ENCODE measurements around the gene MAP2K1.
A peak's percentile ranks its signal among the peaks of the same experiment; 100 is the strongest.

Gene MAP2K1

GRCh38 chr15:66387163-66388042 lies 691 bp downstream of the MAP2K1 start:
- Histone ChIP-seq H3K27me3 (replicated peaks in 2 of 5; ENCODE audit: control insufficient read depth in 4 of 5, insufficient read depth in 5 of 5, low read length in 4 of 5) (no peaks in the 10 kb centered on the region), H3K27ac (ENCODE audit: insufficient read depth in 1 of 2, low read depth in 1 of 2, low read length in 2 of 2, poor library complexity in 1 of 2, severe bottlenecking in 2 of 2) (peak overlapping the region in 1 of 2 experiments; percentile 84), H3K4me1 (ENCODE audit: control extremely low read depth in 1 of 4, control insufficient read depth in 4 of 4, insufficient read depth in 4 of 4, low read length in 3 of 4) (peaks cover 19 to 47% (median 31%) of the 10 kb centered on the region in 4 experiments), H3K9me3 (ENCODE audit: control extremely low read depth in 1 of 5, control insufficient read depth in 4 of 5, insufficient read depth in 2 of 5, low read depth in 1 of 5, low read length in 4 of 5) (no peaks in the 10 kb centered on the region), H3K36me3 (ENCODE audit: control insufficient read depth in 4 of 4, insufficient read depth in 4 of 4, low read length in 3 of 4) (no peaks in the 10 kb centered on the region), H3K4me3 (ENCODE audit: control insufficient read depth in 1 of 7, extremely low read depth in 1 of 7, insufficient read depth in 4 of 7, low read depth in 2 of 7, low read length in 6 of 7) (peak overlapping the region; percentile 59 to 90 (median 88))
- DNase-seq: peak; percentile 67 to 84 (median 78)
- ChIA-PET POLR2A (interaction anchor here (1.3 kb wide), 1 partner anchor 112 kb away, joined by 7 read pairs; no protein-coding TSS in a partner anchor), CTCF (interaction anchor here (0.8 to 4.7 kb wide), 4 partner anchors 9 to 110 kb away, joined by 3 to 42 read pairs (median 15); partner anchors contain the start of gene SNAPC5)
- 2% methylated on average over 60 of the region's 62 CpGs for WGBS (ENCODE audit: insufficient coverage)

- Histone ChIP-seq H3K4me1 (ENCODE audit: control extremely low read depth in 1 of 4, control insufficient read depth in 4 of 4, insufficient read depth in 4 of 4, low read length in 3 of 4) (peaks cover 19 to 47% (median 31%) of the 10 kb centered on the region in 4 experiments), H3K9me3 (ENCODE audit: control extremely low read depth in 1 of 5, control insufficient read depth in 4 of 5, insufficient read depth in 2 of 5, low read depth in 1 of 5, low read length in 4 of 5) (no peaks in the 10 kb centered on the region), H3K36me3 (ENCODE audit: control insufficient read depth in 4 of 4, insufficient read depth in 4 of 4, low read length in 3 of 4) (no peaks in the 10 kb centered on the region), H3K4me3 (ENCODE audit: control insufficient read depth in 1 of 7, extremely low read depth in 1 of 7, insufficient read depth in 4 of 7, low read depth in 2 of 7, low read length in 6 of 7) (peak overlapping the region in 6 of 7 experiments; percentile 69 to 90 (median 88)), H3K27ac (ENCODE audit: insufficient read depth in 1 of 2, low read depth in 1 of 2, low read length in 2 of 2, poor library complexity in 1 of 2, severe bottlenecking in 2 of 2) (peak overlapping the region in 1 of 2 experiments; percentile 84), H3K27me3 (replicated peaks in 2 of 5; ENCODE audit: control insufficient read depth in 4 of 5, insufficient read depth in 5 of 5, low read length in 4 of 5) (no peaks in the 10 kb centered on the region)
- 71% methylated on average over 1 of the region's 3 CpGs for WGBS (ENCODE audit: insufficient coverage)
- POLR2A ChIA-PET: no interaction called here
- no peak for DNase-seq
- CTCF ChIA-PET: interaction anchor here (1.1 to 4.7 kb wide), 3 partner anchors 13 to 110 kb away, joined by 3 to 42 read pairs (median 27); partner anchors contain the start of gene SNAPC5
These were observed 1.3 kb downstream of the MAP2K1 start for GRCh38 chr15:66388043-66388363.

GRCh38 chr15:66388576-66388975 lies 1.9 kb downstream of the MAP2K1 start:
- H3K27ac ChIP-seq (ENCODE audit: insufficient read depth in 1 of 2, low read depth in 1 of 2, low read length in 2 of 2, poor library complexity in 1 of 2, severe bottlenecking in 2 of 2): no peak overlapping the region
- no peaks in the 10 kb centered on the region for H3K36me3 ChIP-seq (ENCODE audit: control insufficient read depth in 4 of 4, insufficient read depth in 4 of 4, low read length in 3 of 4)
- POLR2A ChIA-PET: no interaction called here
- H3K4me3 ChIP-seq (ENCODE audit: control insufficient read depth in 1 of 7, extremely low read depth in 1 of 7, insufficient read depth in 4 of 7, low read depth in 2 of 7, low read length in 6 of 7): peak overlapping the region in 1 of 7 experiments; percentile 89
- peaks cover 19 to 48% (median 31%) of the 10 kb centered on the region in 4 experiments for H3K4me1 ChIP-seq (ENCODE audit: control extremely low read depth in 1 of 4, control insufficient read depth in 4 of 4, insufficient read depth in 4 of 4, low read length in 3 of 4)
- 100% methylated on average over 2 of the region's 5 CpGs for WGBS (ENCODE audit: insufficient coverage)
- no peaks in the 10 kb centered on the region for H3K9me3 ChIP-seq (ENCODE audit: control extremely low read depth in 1 of 5, control insufficient read depth in 4 of 5, insufficient read depth in 2 of 5, low read depth in 1 of 5, low read length in 4 of 5)
- no peaks in the 10 kb centered on the region for H3K27me3 ChIP-seq (replicated peaks in 2 of 5; ENCODE audit: control insufficient read depth in 4 of 5, insufficient read depth in 5 of 5, low read length in 4 of 5)
- no peak for DNase-seq
- CTCF ChIA-PET: interaction anchor here (1.1 to 4.7 kb wide), 3 partner anchors 14 to 109 kb away, joined by 3 to 42 read pairs (median 27); partner anchors contain the start of gene SNAPC5

GRCh38 chr15:66389098-66389858 lies 2.6 kb downstream of the MAP2K1 start:
- CTCF ChIA-PET: interaction anchor here (4.7 kb wide), 1 partner anchor 108 kb away, joined by 42 read pairs; the partner anchor contains the start of gene SNAPC5

GRCh38 chr15:66389859-66390381 lies 3.2 kb downstream of the MAP2K1 start:
- Histone ChIP-seq H3K4me1 (ENCODE audit: control extremely low read depth in 1 of 4, control insufficient read depth in 4 of 4, insufficient read depth in 4 of 4, low read length in 3 of 4) (peaks cover 19 to 52% (median 31%) of the 10 kb centered on the region in 4 experiments), H3K27me3 (replicated peaks in 2 of 5; ENCODE audit: control insufficient read depth in 4 of 5, insufficient read depth in 5 of 5, low read length in 4 of 5) (no peaks in the 10 kb centered on the region), H3K9me3 (ENCODE audit: control extremely low read depth in 1 of 5, control insufficient read depth in 4 of 5, insufficient read depth in 2 of 5, low read depth in 1 of 5, low read length in 4 of 5) (no peaks in the 10 kb centered on the region), H3K36me3 (ENCODE audit: control insufficient read depth in 4 of 4, insufficient read depth in 4 of 4, low read length in 3 of 4) (peaks cover 0 to 2% (median 0%) of the 10 kb centered on the region in 4 experiments), H3K27ac (ENCODE audit: insufficient read depth in 1 of 2, low read depth in 1 of 2, low read length in 2 of 2, poor library complexity in 1 of 2, severe bottlenecking in 2 of 2) (no peak overlapping the region), H3K4me3 (ENCODE audit: control insufficient read depth in 1 of 7, extremely low read depth in 1 of 7, insufficient read depth in 4 of 7, low read depth in 2 of 7, low read length in 6 of 7) (peak overlapping the region in 1 of 7 experiments; percentile 10)
- DNase-seq: no peak
- ChIA-PET CTCF (interaction anchor here (1.3 to 2.6 kb wide), 2 partner anchors 14 to 108 kb away, joined by 5 to 9 read pairs; no protein-coding TSS in a partner anchor), POLR2A (interaction anchor here (0.6 kb wide), 1 partner anchor 1205 kb away, joined by 4 read pairs; the partner anchor contains the start of gene CLPX)

More at GRCh38 chr15:66389098-66389858, 2.6 kb downstream of the MAP2K1 start:
- H3K4me1 ChIP-seq (ENCODE audit: control extremely low read depth in 1 of 4, control insufficient read depth in 4 of 4, insufficient read depth in 4 of 4, low read length in 3 of 4): peaks cover 19 to 52% (median 31%) of the 10 kb centered on the region in 4 experiments
- no peak overlapping the region for H3K4me3 ChIP-seq (ENCODE audit: control insufficient read depth in 1 of 7, extremely low read depth in 1 of 7, insufficient read depth in 4 of 7, low read depth in 2 of 7, low read length in 6 of 7)
- no peaks in the 10 kb centered on the region for H3K27me3 ChIP-seq (replicated peaks in 2 of 5; ENCODE audit: control insufficient read depth in 4 of 5, insufficient read depth in 5 of 5, low read length in 4 of 5)
- no peaks in the 10 kb centered on the region for H3K9me3 ChIP-seq (ENCODE audit: control extremely low read depth in 1 of 5, control insufficient read depth in 4 of 5, insufficient read depth in 2 of 5, low read depth in 1 of 5, low read length in 4 of 5)
- H3K36me3 ChIP-seq (ENCODE audit: control insufficient read depth in 4 of 4, insufficient read depth in 4 of 4, low read length in 3 of 4): peaks cover 0 to 2% (median 0%) of the 10 kb centered on the region in 4 experiments
- no peak overlapping the region for H3K27ac ChIP-seq (ENCODE audit: insufficient read depth in 1 of 2, low read depth in 1 of 2, low read length in 2 of 2, poor library complexity in 1 of 2, severe bottlenecking in 2 of 2)
- WGBS (ENCODE audit: insufficient coverage): 86% methylated on average over 7 of the region's 14 CpGs
- DNase-seq: no peak
- POLR2A ChIA-PET: no interaction called here

- ChIA-PET POLR2A (interaction anchor here (0.6 kb wide), 1 partner anchor 1206 kb away, joined by 4 read pairs; the partner anchor contains the start of gene CLPX), CTCF (interaction anchor here (1.3 to 2.6 kb wide), 2 partner anchors 13 to 108 kb away, joined by 5 to 9 read pairs; no protein-coding TSS in a partner anchor)
- Histone ChIP-seq H3K27ac (ENCODE audit: insufficient read depth in 1 of 2, low read depth in 1 of 2, low read length in 2 of 2, poor library complexity in 1 of 2, severe bottlenecking in 2 of 2) (no peak overlapping the region), H3K4me1 (ENCODE audit: control extremely low read depth in 1 of 4, control insufficient read depth in 4 of 4, insufficient read depth in 4 of 4, low read length in 3 of 4) (peaks cover 19 to 55% (median 31%) of the 10 kb centered on the region in 4 experiments), H3K36me3 (ENCODE audit: control insufficient read depth in 4 of 4, insufficient read depth in 4 of 4, low read length in 3 of 4) (peaks cover 0 to 2% (median 0%) of the 10 kb centered on the region in 4 experiments), H3K27me3 (replicated peaks in 2 of 5; ENCODE audit: control insufficient read depth in 4 of 5, insufficient read depth in 5 of 5, low read length in 4 of 5) (no peaks in the 10 kb centered on the region), H3K4me3 (ENCODE audit: control insufficient read depth in 1 of 7, extremely low read depth in 1 of 7, insufficient read depth in 4 of 7, low read depth in 2 of 7, low read length in 6 of 7) (peak overlapping the region in 2 of 7 experiments; percentile 10 to 26), H3K9me3 (ENCODE audit: control extremely low read depth in 1 of 5, control insufficient read depth in 4 of 5, insufficient read depth in 2 of 5, low read depth in 1 of 5, low read length in 4 of 5) (no peaks in the 10 kb centered on the region)
- DNase-seq: peak; percentile 68 to 78 (median 70)
- WGBS (ENCODE audit: insufficient coverage): 0% methylated on average over 1 of the region's 1 CpG
These were observed 4.0 kb downstream of the MAP2K1 start for GRCh38 chr15:66390678-66391077.

Measured in common myeloid progenitor, CD34-positive (primary cell).